ENCODE measurements around the gene TNFRSF19.

The TNFRSF19 gene

GRCh38 chr13:23608701-23609413 is 38.6 kb downstream of the TNFRSF19 start:
- no peak for DNase-seq

- DNase-seq, result no peak
Observed at GRCh38 chr13:23609414-23609760, 39.2 kb downstream of the TNFRSF19 start.

- DNase-seq, result no peak
Observed at GRCh38 chr13:23609874-23610576, 39.8 kb downstream of the TNFRSF19 start.

GRCh38 chr13:23610966-23611491 is 40.8 kb downstream of the TNFRSF19 start:
- DNase-seq, result no peak

GRCh38 chr13:23612182-23612581 is 42.0 kb downstream of the TNFRSF19 start:
- no peak for DNase-seq

- DNase-seq, result no peak
Observed at GRCh38 chr13:23612731-23613130, 42.5 kb downstream of the TNFRSF19 start.

GRCh38 chr13:23613596-23613995 is 43.4 kb downstream of the TNFRSF19 start:
- DNase-seq, result no peak

- DNase-seq, result no peak
Observed at GRCh38 chr13:23615395-23616081, 45.3 kb downstream of the TNFRSF19 start.

GRCh38 chr13:23616228-23616627 is 46.0 kb downstream of the TNFRSF19 start:
- no peak for DNase-seq

GRCh38 chr13:23617551-23618024 is 47.4 kb downstream of the TNFRSF19 start:
- DNase-seq, result no peak

- no peak for DNase-seq
Observed at GRCh38 chr13:23618341-23618740, 48.1 kb downstream of the TNFRSF19 start.

GRCh38 chr13:23619068-23619855 is 49.0 kb downstream of the TNFRSF19 start:
- no peak for DNase-seq

- no peak for DNase-seq
Observed at GRCh38 chr13:23620211-23620610, 50.0 kb downstream of the TNFRSF19 start.

- no peak for DNase-seq
Observed at GRCh38 chr13:23620613-23621315, 50.6 kb downstream of the TNFRSF19 start.

- DNase-seq, result no peak
Observed at GRCh38 chr13:23621316-23621645, 51.1 kb downstream of the TNFRSF19 start.

- no peak for DNase-seq
Observed at GRCh38 chr13:23622985-23623384, 52.8 kb downstream of the TNFRSF19 start.

- DNase-seq, result no peak
Observed at GRCh38 chr13:23623394-23623793, 53.2 kb downstream of the TNFRSF19 start.

GRCh38 chr13:23626700-23627099 is 56.5 kb downstream of the TNFRSF19 start:
- DNase-seq, result no peak

GRCh38 chr13:23627410-23627809 is 57.2 kb downstream of the TNFRSF19 start:
- DNase-seq, result no peak

- DNase-seq, result no peak
Observed at GRCh38 chr13:23628250-23628649, 58.0 kb downstream of the TNFRSF19 start.

- DNase-seq, result no peak
Observed at GRCh38 chr13:23628765-23629565, 58.8 kb downstream of the TNFRSF19 start.

Measured in stimulated activated CD4-positive, alpha-beta T cell treated with anti-CD3 and anti-CD28 coated beads, Interleukin-12 subunit alpha, Interleukin-12 subunit beta, amount 100 ng/mL, for 4 hours (primary cell).